GM23248 (cell line): ENCODE results near the gene SLC38A2. TPM values are rescaled to one million over a fixed set of nuclear protein-coding genes. Genes with fewer than 3 reads are reported as not detected.
"Not testable (repeated sequence)": the region's sequence is repeated elsewhere in the genome, so short reads cannot be mapped to it uniquely, and the experiment has no call there.

Experiments used
- DNase-seq: peaks from one replicate; pipeline ENCODE4 v3.0.0-alpha.2; 2015
- H2AFZ ChIP-seq: fragments of 200-600 bp; sonication (generic); 2 replicates; pipeline ENCODE4 v1.6.1; 2016; ENCODE audit warnings: antibody characterized with exemption
- H3F3A ChIP-seq: fragments of 200-600 bp; sonication (generic); 2 replicates; pipeline ENCODE4 v1.6.1; 2016; ENCODE audit warnings: mild to moderate bottlenecking, antibody characterized with exemption, mixed run types; ENCODE audit not compliant: insufficient read depth
- H3K27ac ChIP-seq: fragments of 200-600 bp; sonication (generic); 2 replicates; pipeline ENCODE4 v1.5.1; 2016; ENCODE audit warnings: mild to moderate bottlenecking
- H3K27me3 ChIP-seq: fragments of 200-600 bp; sonication (generic); replicated peaks from 2 replicates; pipeline ENCODE4 v1.6.1; 2016; ENCODE audit warnings: mild to moderate bottlenecking; ENCODE audit not compliant: insufficient read depth
- H3K36me3 ChIP-seq: fragments of 200-600 bp; sonication (generic); 2 replicates; pipeline ENCODE4 v1.6.1; 2016; ENCODE audit warnings: low read depth, mild to moderate bottlenecking
- H3K4me1 ChIP-seq: fragments of 200-600 bp; sonication (generic); 2 replicates; pipeline ENCODE4 v1.6.1; 2016; ENCODE audit warnings: mild to moderate bottlenecking; ENCODE audit not compliant: insufficient read depth
- H3K4me2 ChIP-seq: fragments of 200-600 bp; sonication (generic); one replicate; pipeline ENCODE4 v1.6.1; 2016; ENCODE audit warnings: mild to moderate bottlenecking; ENCODE audit not compliant: unreplicated experiment
- H3K4me3 ChIP-seq: fragments of 200-600 bp; sonication (generic); 2 replicates; pipeline ENCODE4 v1.5.1; 2016; ENCODE audit warnings: mild to moderate bottlenecking
- H3K79me2 ChIP-seq: fragments of 200-600 bp; sonication (generic); 2 replicates; pipeline ENCODE4 v1.6.1; 2016; ENCODE audit warnings: mild to moderate bottlenecking; ENCODE audit not compliant: insufficient read depth
- H3K9ac ChIP-seq: fragments of 200-600 bp; sonication (generic); 2 replicates; pipeline ENCODE4 v1.6.1; 2016; ENCODE audit warnings: mild to moderate bottlenecking
- H3K9me2 ChIP-seq: fragments of 200-600 bp; sonication (generic); 2 replicates; pipeline ENCODE4 v1.6.1; 2016; ENCODE audit warnings: mixed run types, mild to moderate bottlenecking, moderate library complexity; ENCODE audit not compliant: insufficient read depth
- H3K9me3 ChIP-seq: fragments of 200-600 bp; sonication (generic); one replicate; pipeline ENCODE4 v1.6.1; 2017; ENCODE audit warnings: low read depth
- H4K20me1 ChIP-seq: fragments of 200-600 bp; sonication (generic); 2 replicates; pipeline ENCODE4 v1.6.0; 2016; ENCODE audit not compliant: insufficient read depth
- EZH2 ChIP-seq: fragments of 200-600 bp; sonication (generic); IDR thresholded peaks from 2 replicates; pipeline ENCODE4 v1.6.1; 2018; ENCODE audit warnings: antibody characterized with exemption, mild to moderate bottlenecking; ENCODE audit not compliant: insufficient read depth, poor library complexity, severe bottlenecking
- EZH2phosphoT487 ChIP-seq: fragments of 200-600 bp; sonication (generic); IDR thresholded peaks from 2 replicates; pipeline ENCODE4 v1.6.1; 2018; ENCODE audit warnings: antibody characterized with exemption, moderate library complexity, mild to moderate bottlenecking, low read depth; ENCODE audit not compliant: insufficient read depth
- WGBS, 2 experiments: methylation state at CpG; one replicate each; pipeline ENCODE4 v1.1.6; 2015 to 2017; ENCODE audit warnings: low lambda C conversion rate in 2 of 2, low coverage in 1 of 2; ENCODE audit errors: missing lambda C conversion rate in 2 of 2; 5-methylcytosine and 5-hydroxymethylcytosine counted together
- in situ Hi-C: fragments of 300-500 bp; cut with MboI; formaldehyde crosslinking; loops from 2 replicates; pipeline ENCODE4 v1.15.0; 2020
- polyA plus RNA-seq: library from polyadenylated mRNA; unstranded; fragments of >200 nt; fragmentation: Nextera tagmentation; extraction: Ambion mirVana; gene quantifications from 2 replicates; pipeline ENCODE4 v1.2.1, GENCODE V29; 2016
- total RNA-seq: library from RNA; depleted of rRNA; stranded (reverse); fragments of >200 nt; shearing (Covaris generic); gene quantifications from 2 replicates; pipeline ENCODE4 v1.2.3, GENCODE V29; 2014

Gene SLC38A2
- total and polyA plus RNA-seq, 2 experiments from 2014 or later = 683 to 1,383 TPM

GRCh38 chr12:46400406-46400805 is 27.8 kb upstream of the SLC38A2 start:
- Histone ChIP-seq H3F3A (peaks cover 58% of the 10 kb centered on the region), H3K4me1 (peaks cover 54% of the 10 kb centered on the region), H3K4me3 (0 out of 2 replicates have a peak overlapping the region, but pooled peaks have one; percentile 10), H3K9ac (0 out of 2 replicates have a peak overlapping the region, but pooled peaks have one; percentile 9), H3K79me2 (no peaks in the 10 kb centered on the region), H3K36me3 (no peaks in the 10 kb centered on the region), H3K9me3 (no peaks in the 10 kb centered on the region), H3K27me3 (no peaks in the 10 kb centered on the region), H3K4me2 (peak overlapping the region; percentile 74), H3K9me2 (no peaks in the 10 kb centered on the region), H2AFZ (no peak overlapping the region), H3K27ac (peak overlapping the region; percentile 78), H4K20me1 (no peaks in the 10 kb centered on the region)
- in situ Hi-C loops = no loop called here
- TF ChIP-seq EZH2phosphoT487 (no peak), EZH2 (no peak)
- 8% methylated on average over 2 of the region's 2 CpGs for WGBS, 2 experiments
- peak; percentile 88 for DNase-seq

GRCh38 chr12:46399461-46400248 is 27.1 kb upstream of the SLC38A2 start:
- H2AFZ ChIP-seq, H4K20me1 ChIP-seq, H3K9ac ChIP-seq, H3K4me2 ChIP-seq, H3K9me3 ChIP-seq, H3K27me3 ChIP-seq, H3K79me2 ChIP-seq, H3K36me3 ChIP-seq, H3K4me3 ChIP-seq, DNase-seq, H3K9me2 ChIP-seq, in situ Hi-C loops: not testable (repeated sequence)
- Histone ChIP-seq H3F3A (peaks cover 50% of the 10 kb centered on the region), H3K4me1 (peaks cover 46% of the 10 kb centered on the region), H3K27ac (peak overlapping the region; percentile 78)
- 82 to 84% methylated on average over 6 of the region's 6 CpGs for WGBS, 2 experiments

GRCh38 chr12:46396826-46397225 is 24.3 kb upstream of the SLC38A2 start:
- H4K20me1 ChIP-seq = no peaks in the 10 kb centered on the region
- H3K27me3 ChIP-seq = no peaks in the 10 kb centered on the region
- no peaks in the 10 kb centered on the region for H3K36me3 ChIP-seq
- peaks cover 26% of the 10 kb centered on the region for H3K4me1 ChIP-seq
- no peaks in the 10 kb centered on the region for H3K79me2 ChIP-seq
- WGBS, 2 experiments = 94 to 99% methylated on average over 5 of the region's 5 CpGs
- DNase-seq = no peak
- H3F3A ChIP-seq = peaks cover 26% of the 10 kb centered on the region
- no peaks in the 10 kb centered on the region for H3K9me3 ChIP-seq
- no peak overlapping the region for H2AFZ ChIP-seq
- H3K27ac ChIP-seq = no peak overlapping the region
- in situ Hi-C loops = no loop called here
- TF ChIP-seq EZH2phosphoT487 (no peak), EZH2 (no peak)
- H3K4me3 ChIP-seq = no peak overlapping the region
- no peaks in the 10 kb centered on the region; the same call in 1 of the 2 replicates for H3K9me2 ChIP-seq
- H3K9ac ChIP-seq = no peak overlapping the region
- no peak overlapping the region for H3K4me2 ChIP-seq

- Histone ChIP-seq H3K4me2 (no peak overlapping the region), H3K79me2 (0 out of 2 replicates have a peak, but pooled peaks cover 3% of the 10 kb centered on the region), H3K36me3 (no peaks in the 10 kb centered on the region), H3K9ac (no peak overlapping the region), H3K27ac (no peak overlapping the region), H2AFZ (no peak overlapping the region), H3K4me3 (no peak overlapping the region), H3K4me1 (peaks cover 26% of the 10 kb centered on the region), H3K9me3 (no peaks in the 10 kb centered on the region), H4K20me1 (no peaks in the 10 kb centered on the region), H3F3A (peaks cover 26% of the 10 kb centered on the region), H3K9me2 (no peaks in the 10 kb centered on the region; the same call in 1 of the 2 replicates), H3K27me3 (no peaks in the 10 kb centered on the region)
- WGBS, 2 experiments = 65 to 68% methylated on average over 4 of the region's 4 CpGs
- TF ChIP-seq EZH2phosphoT487 (no peak), EZH2 (no peak)
- in situ Hi-C loops = no loop called here
- no peak for DNase-seq
Observed at GRCh38 chr12:46395388-46395787, 22.8 kb upstream of the SLC38A2 start.
